Measurements from ENCODE around the gene MYO16.

The MYO16 gene

DNA sequence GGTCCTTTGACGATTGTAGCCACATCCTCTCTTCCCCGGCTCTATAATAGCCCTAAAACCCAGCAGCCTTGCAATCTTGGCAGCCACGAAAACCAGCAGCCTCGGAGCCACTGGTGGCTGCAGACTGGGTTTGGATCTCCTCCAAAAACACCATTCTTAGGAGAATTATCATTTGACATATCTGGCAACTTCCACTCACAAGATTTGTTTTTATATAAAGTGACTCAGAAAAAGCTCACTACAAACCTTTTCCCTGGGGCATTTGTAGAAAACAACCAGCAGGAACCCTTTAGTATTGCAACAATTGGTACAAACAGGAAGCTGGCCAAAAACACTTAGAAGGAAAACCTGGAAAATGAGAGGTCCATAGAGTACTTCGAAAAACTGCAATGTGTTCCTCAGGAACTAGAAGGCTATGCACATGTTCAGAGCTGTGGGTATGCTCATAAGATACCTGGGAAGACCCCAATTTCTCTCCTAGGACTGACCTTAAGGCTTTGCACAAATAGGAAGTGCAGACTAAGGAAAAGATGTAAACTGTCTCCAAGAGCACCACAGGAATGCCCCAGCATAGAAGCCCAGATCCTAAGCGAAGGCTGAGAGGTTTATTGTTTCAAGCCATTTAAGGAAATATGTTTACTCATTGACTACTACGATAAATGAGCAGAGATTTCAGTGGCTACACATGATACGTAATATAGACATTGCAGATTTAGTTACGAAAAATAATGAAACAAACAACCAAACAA, 71.2 kb downstream of the MYO16 start:
- no peak for DNase-seq (ENCODE audit: low read depth, low spot score)
- Histone ChIP-seq H3K9me3 (ENCODE audit: insufficient read depth, low read length) (no peaks in the 10 kb centered on the region; the same call in 1 of the 2 replicates), H3K27me3 (ENCODE audit: insufficient read depth, insufficient read length) (no peaks in the 10 kb centered on the region), H3K4me1 (ENCODE audit: insufficient read depth, insufficient read length) (no peaks in the 10 kb centered on the region), H3K36me3 (ENCODE audit: insufficient read depth, insufficient read length, low read length) (no peaks in the 10 kb centered on the region), H3K4me3 (ENCODE audit: insufficient read length, low read depth) (no peak overlapping the region), H3K9ac (ENCODE audit: insufficient read length, low read depth) (no peak overlapping the region)
- TF ChIP-seq YY1 (IDR thresholded peaks at IDR 0.05; ENCODE audit: insufficient read depth, insufficient read length) (no peak), SUZ12 (IDR thresholded peaks at IDR 0.05; ENCODE audit: extremely low read depth, insufficient read depth, insufficient read length) (no peak), ZNF274 (IDR thresholded peaks at IDR 0.05; ENCODE audit: low read depth, low read length) (no peak)

DNA sequence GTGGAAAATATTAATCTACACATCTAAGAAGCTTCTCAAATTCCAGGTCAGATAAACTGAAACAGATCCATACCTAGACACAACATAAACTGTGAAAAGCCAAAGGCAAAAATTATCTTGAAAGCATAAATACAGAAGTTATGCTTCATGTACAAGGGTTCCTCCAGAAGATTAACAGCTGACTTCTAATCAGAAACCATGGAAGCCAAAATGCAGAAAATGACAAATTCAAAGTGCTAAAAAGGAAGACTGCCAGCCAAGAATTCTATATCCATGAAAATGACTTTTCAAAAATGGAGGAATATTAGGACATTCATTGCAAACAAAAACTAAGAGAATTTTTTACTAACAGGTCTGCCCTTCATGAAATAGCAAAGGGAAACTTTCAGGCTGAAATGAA, 72.8 kb downstream of the MYO16 start:
- Histone ChIP-seq H3K9me3 (ENCODE audit: insufficient read depth, low read length) (no peaks in the 10 kb centered on the region; the same call in 1 of the 2 replicates), H3K27me3 (ENCODE audit: insufficient read depth, insufficient read length) (no peaks in the 10 kb centered on the region), H3K4me1 (ENCODE audit: insufficient read depth, insufficient read length) (no peaks in the 10 kb centered on the region), H3K36me3 (ENCODE audit: insufficient read depth, insufficient read length, low read length) (no peaks in the 10 kb centered on the region), H3K9ac (ENCODE audit: insufficient read length, low read depth) (no peak overlapping the region), H3K4me3 (ENCODE audit: insufficient read length, low read depth) (no peak overlapping the region)
- no peak for DNase-seq (ENCODE audit: low read depth, low spot score)
- TF ChIP-seq SUZ12 (IDR thresholded peaks at IDR 0.05; ENCODE audit: extremely low read depth, insufficient read depth, insufficient read length) (no peak), YY1 (IDR thresholded peaks at IDR 0.05; ENCODE audit: insufficient read depth, insufficient read length) (no peak), ZNF274 (IDR thresholded peaks at IDR 0.05; ENCODE audit: low read depth, low read length) (no peak)

DNA sequence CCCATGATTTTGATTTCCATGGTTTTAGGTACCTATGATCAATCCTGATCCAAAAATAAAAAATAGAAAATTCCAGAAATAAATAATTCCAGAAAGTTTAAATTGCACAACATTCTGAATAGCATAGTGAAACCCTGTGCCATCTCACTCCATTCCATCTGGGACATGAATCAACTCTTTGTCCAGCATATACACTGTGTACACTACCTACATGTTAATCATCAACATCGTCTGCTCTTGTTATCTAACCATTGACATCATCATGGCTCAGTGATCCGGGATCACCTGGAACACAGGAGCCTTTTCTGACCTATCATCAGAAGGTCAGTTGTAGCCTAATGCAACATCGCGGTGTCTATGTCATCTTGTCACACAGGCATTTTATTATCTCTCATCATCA, 75.6 kb downstream of the MYO16 start:
- no peak for DNase-seq (ENCODE audit: low read depth, low spot score)
- no peaks in the 10 kb centered on the region for H3K4me1 ChIP-seq (ENCODE audit: insufficient read depth, insufficient read length)
- no peak overlapping the region for H3K4me3 ChIP-seq (ENCODE audit: insufficient read length, low read depth)
- no peaks in the 10 kb centered on the region; the same call in 1 of the 2 replicates for H3K9me3 ChIP-seq (ENCODE audit: insufficient read depth, low read length)
- no peak for TF ChIP-seq YY1 (IDR thresholded peaks at IDR 0.05; ENCODE audit: insufficient read depth, insufficient read length)
- TF ChIP-seq ZNF274 (IDR thresholded peaks at IDR 0.05; ENCODE audit: low read depth, low read length) = no peak
- TF ChIP-seq SUZ12 (IDR thresholded peaks at IDR 0.05; ENCODE audit: extremely low read depth, insufficient read depth, insufficient read length) = no peak
- no peaks in the 10 kb centered on the region for H3K27me3 ChIP-seq (ENCODE audit: insufficient read depth, insufficient read length)
- no peak overlapping the region for H3K9ac ChIP-seq (ENCODE audit: insufficient read length, low read depth)
- no peaks in the 10 kb centered on the region for H3K36me3 ChIP-seq (ENCODE audit: insufficient read depth, insufficient read length, low read length)

DNA sequence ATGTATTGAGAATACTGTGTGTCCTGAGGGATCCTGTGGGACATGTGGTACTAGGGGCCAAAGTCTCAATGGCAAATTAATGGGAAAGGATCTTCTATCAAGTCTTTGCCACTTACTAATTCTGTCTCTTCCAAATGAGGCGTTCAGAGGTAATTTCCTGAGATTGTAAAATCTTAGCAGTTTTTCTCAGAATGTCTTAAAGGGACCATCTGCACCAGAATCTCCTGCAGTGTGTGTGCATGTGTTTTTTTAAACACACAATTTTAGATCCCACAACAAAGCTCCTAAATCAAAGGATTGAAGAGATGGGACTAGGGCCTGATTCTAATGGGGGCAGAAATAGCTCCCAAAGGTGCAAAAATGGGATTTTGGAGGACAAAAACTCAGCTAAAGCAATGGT, 78.2 kb downstream of the MYO16 start:
- Histone ChIP-seq H3K27me3 (ENCODE audit: insufficient read depth, insufficient read length) (no peaks in the 10 kb centered on the region), H3K9me3 (ENCODE audit: insufficient read depth, low read length) (no peaks in the 10 kb centered on the region; the same call in 1 of the 2 replicates), H3K36me3 (ENCODE audit: insufficient read depth, insufficient read length, low read length) (no peaks in the 10 kb centered on the region), H3K9ac (ENCODE audit: insufficient read length, low read depth) (no peak overlapping the region), H3K4me1 (ENCODE audit: insufficient read depth, insufficient read length) (no peaks in the 10 kb centered on the region), H3K4me3 (ENCODE audit: insufficient read length, low read depth) (no peak overlapping the region)
- TF ChIP-seq ZNF274 (IDR thresholded peaks at IDR 0.05; ENCODE audit: low read depth, low read length) = no peak
- TF ChIP-seq SUZ12 (IDR thresholded peaks at IDR 0.05; ENCODE audit: extremely low read depth, insufficient read depth, insufficient read length) = no peak
- no peak for TF ChIP-seq YY1 (IDR thresholded peaks at IDR 0.05; ENCODE audit: insufficient read depth, insufficient read length)
- DNase-seq (ENCODE audit: low read depth, low spot score) = no peak

DNA sequence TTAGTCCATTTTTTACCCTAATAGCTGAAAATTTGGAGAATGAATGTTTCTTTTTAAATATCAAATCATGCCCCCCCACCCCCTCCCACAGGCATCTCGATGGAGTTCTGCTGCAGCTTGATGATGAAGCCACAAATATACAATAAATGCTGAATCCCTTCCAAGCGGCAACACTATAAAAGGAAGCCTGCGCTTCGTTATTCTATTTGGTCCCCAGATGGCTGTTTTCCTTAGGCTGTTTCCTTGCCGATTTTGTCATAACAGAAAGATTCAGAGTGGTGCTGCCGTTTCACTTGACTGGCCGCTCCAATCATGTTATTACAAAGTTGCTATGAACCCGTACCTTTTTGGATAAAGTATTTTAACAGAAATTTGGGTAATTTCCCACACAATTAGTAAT, 79.5 kb downstream of the MYO16 start:
- no peaks in the 10 kb centered on the region for H3K27me3 ChIP-seq (ENCODE audit: insufficient read depth, insufficient read length)
- TF ChIP-seq ZNF274 (IDR thresholded peaks at IDR 0.05; ENCODE audit: low read depth, low read length) (no peak), SUZ12 (IDR thresholded peaks at IDR 0.05; ENCODE audit: extremely low read depth, insufficient read depth, insufficient read length) (no peak), YY1 (IDR thresholded peaks at IDR 0.05; ENCODE audit: insufficient read depth, insufficient read length) (no peak)
- no peak overlapping the region for H3K4me3 ChIP-seq (ENCODE audit: insufficient read length, low read depth)
- no peak for DNase-seq (ENCODE audit: low read depth, low spot score)
- H3K9ac ChIP-seq (ENCODE audit: insufficient read length, low read depth) = no peak overlapping the region
- no peaks in the 10 kb centered on the region for H3K9me3 ChIP-seq (ENCODE audit: insufficient read depth, low read length)
- no peaks in the 10 kb centered on the region for H3K36me3 ChIP-seq (ENCODE audit: insufficient read depth, insufficient read length, low read length)
- no peaks in the 10 kb centered on the region for H3K4me1 ChIP-seq (ENCODE audit: insufficient read depth, insufficient read length)

DNA sequence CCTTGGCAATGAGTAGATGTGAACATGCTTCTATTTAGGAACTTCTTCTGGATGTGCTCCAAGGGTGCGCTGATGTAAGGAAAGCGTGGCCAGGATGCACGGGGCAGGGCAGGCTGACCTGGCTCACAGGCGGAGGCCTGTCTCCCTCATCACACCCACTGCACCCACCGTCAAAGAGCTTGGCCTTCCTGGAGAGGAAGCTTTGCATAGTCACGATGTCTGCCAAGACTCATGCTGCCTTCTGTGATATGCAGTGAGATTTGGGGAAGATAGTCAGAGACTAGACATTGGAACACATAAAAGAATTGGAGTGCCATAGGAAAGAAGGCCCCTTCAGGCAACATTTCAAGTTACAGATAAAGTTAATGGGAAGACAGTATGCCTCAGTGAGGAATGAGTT, 82.0 kb downstream of the MYO16 start:
- Histone ChIP-seq H3K4me1 (ENCODE audit: insufficient read depth, insufficient read length) (no peaks in the 10 kb centered on the region), H3K9ac (ENCODE audit: insufficient read length, low read depth) (no peak overlapping the region), H3K27me3 (ENCODE audit: insufficient read depth, insufficient read length) (no peaks in the 10 kb centered on the region), H3K4me3 (ENCODE audit: insufficient read length, low read depth) (no peak overlapping the region), H3K36me3 (ENCODE audit: insufficient read depth, insufficient read length, low read length) (no peaks in the 10 kb centered on the region), H3K9me3 (ENCODE audit: insufficient read depth, low read length) (no peaks in the 10 kb centered on the region)
- no peak for DNase-seq (ENCODE audit: low read depth, low spot score)
- TF ChIP-seq YY1 (IDR thresholded peaks at IDR 0.05; ENCODE audit: insufficient read depth, insufficient read length) = no peak
- no peak for TF ChIP-seq SUZ12 (IDR thresholded peaks at IDR 0.05; ENCODE audit: extremely low read depth, insufficient read depth, insufficient read length)
- TF ChIP-seq ZNF274 (IDR thresholded peaks at IDR 0.05; ENCODE audit: low read depth, low read length) = no peak

DNA sequence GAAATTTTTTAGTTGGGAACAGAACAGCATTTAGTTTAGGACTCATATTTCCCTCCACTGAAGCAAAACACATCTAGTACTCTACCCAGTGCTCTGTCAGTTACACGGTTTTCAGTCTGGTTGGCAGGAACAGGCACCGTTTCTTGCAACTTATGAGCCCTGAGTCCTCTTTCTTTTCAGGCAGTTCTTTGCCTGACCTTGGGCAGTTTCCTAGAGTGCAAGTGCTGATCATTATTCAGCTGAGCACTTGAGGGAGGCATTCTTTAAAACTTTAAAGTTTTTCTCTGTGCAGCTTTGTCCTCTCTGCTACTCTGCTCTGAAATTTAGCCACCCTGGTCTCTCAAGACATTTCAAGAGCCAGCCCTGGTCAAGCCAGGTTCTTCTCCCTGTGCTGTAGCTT, 96.1 kb downstream of the MYO16 start:
- H3K9ac ChIP-seq (ENCODE audit: insufficient read length, low read depth) = no peak overlapping the region
- no peaks in the 10 kb centered on the region for H3K4me1 ChIP-seq (ENCODE audit: insufficient read depth, insufficient read length)
- no peak for DNase-seq (ENCODE audit: low read depth, low spot score)

More for the DNA sequence above, 96.1 kb downstream of the MYO16 start:
- no peaks in the 10 kb centered on the region for H3K36me3 ChIP-seq (ENCODE audit: insufficient read depth, insufficient read length, low read length)
- TF ChIP-seq ZNF274 (IDR thresholded peaks at IDR 0.05; ENCODE audit: low read depth, low read length) (no peak), SUZ12 (IDR thresholded peaks at IDR 0.05; ENCODE audit: extremely low read depth, insufficient read depth, insufficient read length) (no peak), YY1 (IDR thresholded peaks at IDR 0.05; ENCODE audit: insufficient read depth, insufficient read length) (no peak)
- no peaks in the 10 kb centered on the region for H3K9me3 ChIP-seq (ENCODE audit: insufficient read depth, low read length)
- H3K27me3 ChIP-seq (ENCODE audit: insufficient read depth, insufficient read length) = no peaks in the 10 kb centered on the region
- no peak overlapping the region for H3K4me3 ChIP-seq (ENCODE audit: insufficient read length, low read depth)
